PC-9 (cell line): ENCODE data around the gene F12.

Experiments used
- CTCF ChIP-seq: fragments of 200-600 bp; sonication (generic); conservative IDR thresholded peaks from 2 replicates; pipeline ENCODE4 v1.6.1; 2017; ENCODE audit warnings: mixed run types, antibody characterized with exemption, mild to moderate bottlenecking, moderate library complexity
- EZH2 ChIP-seq: fragments of 200-600 bp; sonication (generic); IDR thresholded peaks from 2 replicates; pipeline ENCODE4 v1.8.0; 2017; ENCODE audit warnings: antibody characterized with exemption, low read depth

GRCh38 chr5:177355162-177355867, 54.0 kb downstream of the F12 start:
- TF ChIP-seq CTCF (no peak), EZH2 (no peak)
